Stimulated activated CD8-positive, alpha-beta memory T cell treated with anti-CD3 and anti-CD28 coated beads, Interleukin-12 subunit alpha, Interleukin-12 subunit beta, amount 100 ng/mL, for 24 hours (primary cell): ENCODE data around the gene PDPN.

ENCODE experiments used
- DNase-seq: peaks from one replicate; pipeline ENCODE4 v3.0.0-alpha.2; 2020; ENCODE audit errors: extremely low read depth

The PDPN gene

DNA sequence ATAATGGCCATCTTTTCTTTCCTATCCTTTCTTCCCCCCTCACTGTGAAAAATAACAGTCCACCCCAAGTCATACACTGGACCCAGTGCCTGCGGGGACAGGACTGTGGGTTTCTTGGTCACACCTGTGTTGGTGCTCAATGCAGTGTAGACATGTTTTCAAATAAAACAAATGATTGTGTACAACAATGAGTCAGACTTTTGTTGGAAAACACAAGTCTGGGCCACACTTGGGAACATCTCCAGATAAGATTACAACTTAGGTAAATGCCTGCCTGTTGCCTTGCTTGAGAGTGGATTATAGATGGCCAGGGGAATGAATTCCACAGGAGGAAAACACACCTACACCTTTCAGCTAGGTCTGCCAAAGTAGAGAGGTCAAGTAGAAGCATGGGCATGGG lies 34.1 kb downstream of the PDPN start:
- no peak for DNase-seq

- no peak for DNase-seq
Observed at GRCh38 chr1:13618483-13618882, 34.9 kb downstream of the PDPN start.

DNA sequence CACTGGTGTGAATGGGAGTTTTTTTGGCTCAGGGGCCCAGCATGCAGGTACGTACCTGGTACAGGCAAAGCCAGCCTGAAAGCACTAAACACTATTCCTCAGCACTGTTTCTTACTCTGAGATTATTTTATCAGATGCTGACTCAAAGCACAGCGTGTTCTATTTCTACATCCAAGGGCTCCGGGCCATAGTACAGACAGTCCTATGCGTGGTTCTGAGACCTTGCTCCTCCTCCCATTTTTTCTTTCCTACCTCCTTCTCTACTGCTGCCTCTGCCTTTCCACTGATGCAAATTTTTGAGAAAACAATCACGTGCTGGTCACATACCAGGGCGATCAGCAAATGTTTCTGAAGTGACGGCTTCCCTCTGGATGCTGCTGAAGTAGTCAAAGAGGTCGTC lies 36.3 kb downstream of the PDPN start:
- DNase-seq: no peak

- no peak for DNase-seq
Observed at GRCh38 chr1:13620825-13621224, 37.2 kb downstream of the PDPN start.

- DNase-seq: no peak
Observed at GRCh38 chr1:13622446-13622845, 38.8 kb downstream of the PDPN start.

- no peak for DNase-seq
Observed at GRCh38 chr1:13623021-13623637, 39.5 kb downstream of the PDPN start.

- DNase-seq: no peak
Observed at GRCh38 chr1:13624526-13624925, 40.9 kb downstream of the PDPN start.

DNA sequence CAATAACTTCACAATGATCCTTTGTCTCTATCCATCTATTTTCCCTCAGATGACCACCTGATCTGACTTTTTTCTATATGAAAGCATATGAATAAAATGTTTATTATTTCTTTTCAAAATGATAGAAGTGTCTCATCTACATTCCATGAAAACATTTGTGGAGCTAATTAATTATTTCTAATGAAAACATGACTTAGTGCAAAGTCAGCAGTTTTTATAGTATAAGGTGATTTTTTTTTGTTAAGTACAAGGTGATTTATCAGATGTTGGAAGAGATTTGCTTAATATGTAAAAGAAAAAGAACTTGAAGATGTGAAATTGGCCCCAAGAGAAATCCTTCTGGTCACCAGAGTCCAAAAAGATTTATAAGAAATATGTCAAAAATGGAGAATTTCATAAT lies 43.5 kb downstream of the PDPN start:
- DNase-seq: no peak

DNA sequence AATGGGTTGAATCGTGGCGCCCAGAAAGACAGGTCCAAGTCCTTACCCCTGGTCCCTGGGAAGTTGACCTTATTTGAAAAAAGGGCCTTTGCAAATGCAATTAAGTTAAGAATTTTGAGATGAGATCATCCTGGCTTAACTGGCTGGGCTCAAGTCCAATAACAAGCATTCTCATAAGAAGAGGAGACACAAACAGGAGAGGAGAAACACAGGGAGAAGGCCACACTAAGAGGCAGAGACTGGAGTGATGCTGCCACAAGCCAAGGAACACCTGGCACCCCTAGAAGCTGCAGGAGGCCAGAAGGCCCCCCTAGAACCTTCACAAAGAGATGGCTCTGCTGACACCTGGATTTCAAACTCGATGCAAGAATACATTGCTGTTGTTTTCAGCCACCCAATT lies 44.6 kb downstream of the PDPN start:
- no peak for DNase-seq

GRCh38 chr1:13628711-13629110 lies 45.1 kb downstream of the PDPN start:
- DNase-seq: no peak

GRCh38 chr1:13642306-13643004 lies 58.8 kb downstream of the PDPN start:
- no peak for DNase-seq

- DNase-seq: no peak
Observed at GRCh38 chr1:13643017-13643416, 59.4 kb downstream of the PDPN start.

DNA sequence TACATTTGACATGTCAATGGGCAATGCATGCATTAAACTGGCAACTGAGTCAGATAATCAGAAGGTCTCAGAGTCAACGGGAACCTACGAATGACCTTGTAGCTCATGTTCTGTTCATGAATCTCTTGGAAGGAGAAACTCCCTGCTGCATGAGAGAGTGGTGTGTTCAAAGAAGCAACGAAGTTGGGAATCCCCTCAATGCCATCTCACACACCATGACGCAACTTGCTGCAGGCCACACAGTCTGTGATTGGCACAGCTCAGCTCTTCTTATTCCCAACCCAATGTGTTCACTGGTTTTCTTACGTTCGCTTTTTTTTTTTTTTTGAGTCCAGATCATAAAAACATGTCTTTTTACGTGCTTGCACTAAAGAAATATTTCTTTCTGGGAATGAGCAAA lies 62.9 kb downstream of the PDPN start:
- DNase-seq: no peak

DNA sequence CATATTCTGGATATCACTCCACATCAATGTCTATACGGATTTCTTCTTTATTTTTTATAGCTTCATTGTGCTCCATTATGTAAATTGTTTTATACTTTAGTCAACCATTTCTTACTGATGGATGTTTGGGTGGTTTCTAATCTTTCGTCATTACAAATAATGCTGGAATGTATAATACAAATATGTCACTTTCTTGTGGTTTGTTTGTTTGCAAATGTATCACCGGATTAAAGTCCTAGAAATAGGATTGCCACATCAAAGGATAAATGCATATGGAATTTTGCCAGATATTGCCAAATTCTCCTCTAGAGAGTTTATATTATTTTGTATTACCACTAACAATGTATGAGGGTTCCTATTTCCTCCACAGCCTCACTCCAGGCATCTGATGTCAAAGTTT lies 67.6 kb downstream of the PDPN start:
- no peak for DNase-seq

DNA sequence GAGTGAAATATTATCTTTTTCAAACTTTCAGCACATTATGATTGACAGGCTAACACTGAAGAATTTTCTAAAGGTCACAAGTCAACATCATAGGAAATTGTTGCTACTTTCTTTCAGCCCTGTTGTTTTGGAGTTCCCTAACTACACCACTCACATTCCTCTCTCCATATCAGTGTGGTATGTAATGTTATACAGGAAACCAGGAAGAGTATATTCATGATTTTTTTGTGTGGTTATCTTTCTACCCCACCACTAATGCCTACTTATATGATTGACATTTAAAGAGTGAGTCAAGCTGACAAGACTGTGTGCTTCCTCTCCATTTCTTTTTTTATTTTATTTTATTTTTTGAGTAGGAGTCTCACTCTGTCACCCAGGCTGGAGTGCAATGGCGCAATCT lies 68.6 kb downstream of the PDPN start:
- DNase-seq: no peak

DNA sequence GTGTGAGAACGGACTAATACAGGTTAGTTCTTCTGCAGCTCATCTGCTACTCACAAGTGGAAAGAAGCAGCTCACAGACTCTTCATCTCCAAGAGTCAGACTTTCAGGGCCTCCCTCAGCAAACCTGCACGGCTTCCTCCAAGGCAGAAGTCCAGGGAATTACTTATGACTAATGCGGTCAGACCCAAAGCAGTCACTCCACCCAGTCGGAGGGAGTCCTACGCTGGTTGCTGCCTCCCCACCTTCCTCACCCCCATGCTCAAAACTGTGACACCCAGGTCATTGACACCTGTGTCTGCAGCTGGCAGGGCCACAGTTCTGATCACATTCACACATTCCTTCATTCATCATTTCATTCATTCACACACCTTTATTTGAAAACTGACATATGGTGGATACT lies 77.9 kb downstream of the PDPN start:
- no peak for DNase-seq

GRCh38 chr1:13662493-13662892 lies 78.9 kb downstream of the PDPN start:
- DNase-seq: no peak

- no peak for DNase-seq
Observed at GRCh38 chr1:13663969-13664368, 80.3 kb downstream of the PDPN start.

GRCh38 chr1:13664451-13664850 lies 80.8 kb downstream of the PDPN start:
- no peak for DNase-seq

DNA sequence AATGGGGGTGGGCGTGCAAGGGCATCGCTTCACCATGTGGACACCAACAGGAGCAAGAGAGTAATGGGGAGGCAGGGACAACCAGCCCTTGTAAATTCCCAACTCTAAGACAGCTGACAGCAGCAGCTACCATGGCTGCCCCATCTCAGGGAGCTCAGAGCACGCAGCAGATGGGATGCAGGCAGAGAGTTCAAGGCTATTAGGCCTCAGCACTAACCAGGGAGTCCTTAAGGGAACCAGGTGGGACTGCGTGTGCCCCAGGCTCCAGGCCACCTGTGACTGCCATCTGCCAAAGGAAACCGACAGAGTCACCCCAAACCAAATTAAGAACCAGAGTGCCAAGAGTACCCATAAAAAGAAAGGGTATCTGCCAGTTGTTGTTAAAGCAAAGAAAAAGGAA lies 82.7 kb downstream of the PDPN start:
- DNase-seq: no peak
